Measurements from ENCODE around the gene KCMF1. TPM values are rescaled to one million over a fixed set of nuclear protein-coding genes. Genes with fewer than 3 reads are reported as not detected.

Gene KCMF1
- polyA plus RNA-seq, 2 of the 4 experiments (the other 2 are of a cell fraction): 77.8 to 221 TPM

DNA sequence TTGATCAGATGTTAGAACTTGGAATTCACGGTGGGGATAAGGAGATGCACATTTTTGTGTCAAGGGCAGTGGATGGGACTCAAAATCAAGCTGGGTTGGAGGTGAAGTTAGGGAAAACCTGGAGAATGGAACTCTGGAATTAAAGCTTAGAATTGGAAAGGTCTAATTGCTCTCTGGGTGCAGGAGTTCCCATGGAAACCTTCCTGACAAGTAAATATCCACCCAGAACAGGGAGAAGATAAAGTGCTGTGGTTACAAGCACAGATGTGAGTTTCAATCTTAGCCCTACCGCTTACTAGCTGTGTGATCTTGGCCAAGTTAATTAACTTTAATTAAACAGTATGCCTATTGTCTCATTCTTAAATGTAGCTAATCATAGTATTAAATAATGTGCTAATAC, 90.9 kb downstream of the KCMF1 start:
- Histone ChIP-seq H3K9me3 (no peaks in the 10 kb centered on the region), H3K4me2 (no peak overlapping the region), H3K27ac (no peak overlapping the region), H3K4me3 (no peak overlapping the region), H3K4me1 (no peaks in the 10 kb centered on the region)
- CTCF ChIA-PET: interaction anchor here (0.7 to 18.0 kb wide), 11 partner anchors 8 to 239 kb away, joined by 3 to 376 read pairs (median 5); partner anchors contain the start of gene TCF7L1
- FAIRE-seq (no peak), ATAC-seq (no peak), DNase-seq (ENCODE audit: low read depth in 1 of 2, low spot score in 1 of 2) (no peak)
- TF ChIP-seq NPAS2 (CRISPR knock-in tag; IDR thresholded peaks at IDR 0.05; ENCODE audit: borderline replicate concordance): no peak
- TF ChIP-seq MAZ (IDR thresholded peaks at IDR 0.05; ENCODE audit: borderline replicate concordance, low read depth, low read length): no peak
- TF ChIP-seq CBX2 (IDR thresholded peaks at IDR 0.05; ENCODE audit: borderline replicate concordance, low read depth): no peak
- 89% methylated on average over 2 of the region's 2 CpGs for WGBS (ENCODE audit: missing lambda C conversion rate)
- POLR2A ChIA-PET: no interaction called here

DNA sequence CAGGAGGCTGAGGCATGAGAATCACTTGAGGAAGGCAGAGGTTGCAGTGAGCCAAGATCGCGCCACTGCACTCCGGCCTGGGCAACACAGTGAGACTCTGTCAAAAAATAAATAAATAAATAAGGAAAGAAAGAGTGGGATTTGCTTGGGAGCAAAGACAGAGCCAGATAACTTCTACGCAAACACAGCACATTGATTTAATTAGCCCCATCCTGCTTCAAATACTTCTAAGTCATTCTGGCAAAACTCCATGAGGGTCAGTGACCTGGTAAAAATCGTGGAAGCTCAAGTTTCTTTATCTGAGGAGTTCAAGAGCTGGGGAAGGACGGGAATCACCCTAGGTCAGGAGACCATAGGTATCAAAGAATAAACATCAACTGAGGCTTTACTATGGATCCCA, 91.6 kb downstream of the KCMF1 start:
- DNase-seq (ENCODE audit: low read depth in 1 of 2, low spot score in 1 of 2) (no peak), ATAC-seq (no peak), FAIRE-seq (no peak)
- H3K4me3 ChIP-seq: no peak overlapping the region
- H3K27ac ChIP-seq: no peak overlapping the region
- POLR2A ChIA-PET: no interaction called here
- TF ChIP-seq, protein P1, sequence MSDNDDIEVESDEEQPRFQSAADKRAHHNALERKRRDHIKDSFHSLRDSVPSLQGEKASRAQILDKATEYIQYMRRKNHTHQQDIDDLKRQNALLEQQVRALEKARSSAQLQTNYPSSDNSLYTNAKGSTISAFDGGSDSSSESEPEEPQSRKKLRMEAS (IDR thresholded peaks at IDR 0.05): no peak
- TF ChIP-seq NR3C1 (IDR thresholded peaks at IDR 0.05): no peak
- TF ChIP-seq, protein P2, sequence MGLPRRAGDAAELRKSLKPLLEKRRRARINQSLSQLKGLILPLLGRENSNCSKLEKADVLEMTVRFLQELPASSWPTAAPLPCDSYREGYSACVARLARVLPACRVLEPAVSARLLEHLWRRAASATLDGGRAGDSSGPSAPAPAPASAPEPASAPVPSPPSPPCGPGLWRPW (IDR thresholded peaks at IDR 0.05): no peak
- TF ChIP-seq, protein P3, sequence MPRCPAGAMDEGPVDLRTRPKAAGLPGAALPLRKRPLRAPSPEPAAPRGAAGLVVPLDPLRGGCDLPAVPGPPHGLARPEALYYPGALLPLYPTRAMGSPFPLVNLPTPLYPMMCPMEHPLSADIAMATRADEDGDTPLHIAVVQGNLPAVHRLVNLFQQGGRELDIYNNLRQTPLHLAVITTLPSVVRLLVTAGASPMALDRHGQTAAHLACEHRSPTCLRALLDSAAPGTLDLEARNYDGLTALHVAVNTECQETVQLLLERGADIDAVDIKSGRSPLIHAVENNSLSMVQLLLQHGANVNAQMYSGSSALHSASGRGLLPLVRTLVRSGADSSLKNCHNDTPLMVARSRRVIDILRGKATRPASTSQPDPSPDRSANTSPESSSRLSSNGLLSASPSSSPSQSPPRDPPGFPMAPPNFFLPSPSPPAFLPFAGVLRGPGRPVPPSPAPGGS (IDR thresholded peaks at IDR 0.05): no peak
- no peak for TF ChIP-seq MAZ (IDR thresholded peaks at IDR 0.05; ENCODE audit: borderline replicate concordance, low read depth, low read length)
- TF ChIP-seq EHF (CRISPR knock-in tag; IDR thresholded peaks at IDR 0.05): no peak
- no peak for TF ChIP-seq JUN (IDR thresholded peaks at IDR 0.05)
- no peak for TF ChIP-seq HOXB13 (CRISPR knock-in tag; IDR thresholded peaks at IDR 0.05; ENCODE audit: low read depth)
- TF ChIP-seq, protein P4, sequence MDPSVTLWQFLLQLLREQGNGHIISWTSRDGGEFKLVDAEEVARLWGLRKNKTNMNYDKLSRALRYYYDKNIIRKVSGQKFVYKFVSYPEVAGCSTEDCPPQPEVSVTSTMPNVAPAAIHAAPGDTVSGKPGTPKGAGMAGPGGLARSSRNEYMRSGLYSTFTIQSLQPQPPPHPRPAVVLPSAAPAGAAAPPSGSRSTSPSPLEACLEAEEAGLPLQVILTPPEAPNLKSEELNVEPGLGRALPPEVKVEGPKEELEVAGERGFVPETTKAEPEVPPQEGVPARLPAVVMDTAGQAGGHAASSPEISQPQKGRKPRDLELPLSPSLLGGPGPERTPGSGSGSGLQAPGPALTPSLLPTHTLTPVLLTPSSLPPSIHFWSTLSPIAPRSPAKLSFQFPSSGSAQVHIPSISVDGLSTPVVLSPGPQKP (IDR thresholded peaks at IDR 0.05; ENCODE audit: low read depth, low read length): no peak
- TF ChIP-seq NFE2L2 (conservative IDR thresholded peaks at IDR 0.05; ENCODE audit: low read length): no peak
- no peak for TF ChIP-seq BHLHE40 (IDR thresholded peaks at IDR 0.05; ENCODE audit: low read depth, low read length)
- no peak for TF ChIP-seq HOXA7 (CRISPR knock-in tag; IDR thresholded peaks at IDR 0.05)
- no peak for TF ChIP-seq HOXB5 (CRISPR knock-in tag; IDR thresholded peaks at IDR 0.05)
- no peak for TF ChIP-seq FOXS1 (CRISPR knock-in tag; IDR thresholded peaks at IDR 0.05)
- no peak for TF ChIP-seq SMC3 (IDR thresholded peaks at IDR 0.05)
- no peak for TF ChIP-seq POLR2A (IDR thresholded peaks at IDR 0.05; ENCODE audit: low read length)
- H3K4me1 ChIP-seq: no peaks in the 10 kb centered on the region
- H3K4me2 ChIP-seq: no peak overlapping the region
- H3K9me3 ChIP-seq: no peaks in the 10 kb centered on the region
- 76% methylated on average over 6 of the region's 6 CpGs for WGBS (ENCODE audit: missing lambda C conversion rate)
- CTCF ChIA-PET: interaction anchor here (0.7 to 18.0 kb wide), 10 partner anchors 9 to 238 kb away, joined by 3 to 376 read pairs (median 6); partner anchors contain the start of gene TCF7L1

DNA sequence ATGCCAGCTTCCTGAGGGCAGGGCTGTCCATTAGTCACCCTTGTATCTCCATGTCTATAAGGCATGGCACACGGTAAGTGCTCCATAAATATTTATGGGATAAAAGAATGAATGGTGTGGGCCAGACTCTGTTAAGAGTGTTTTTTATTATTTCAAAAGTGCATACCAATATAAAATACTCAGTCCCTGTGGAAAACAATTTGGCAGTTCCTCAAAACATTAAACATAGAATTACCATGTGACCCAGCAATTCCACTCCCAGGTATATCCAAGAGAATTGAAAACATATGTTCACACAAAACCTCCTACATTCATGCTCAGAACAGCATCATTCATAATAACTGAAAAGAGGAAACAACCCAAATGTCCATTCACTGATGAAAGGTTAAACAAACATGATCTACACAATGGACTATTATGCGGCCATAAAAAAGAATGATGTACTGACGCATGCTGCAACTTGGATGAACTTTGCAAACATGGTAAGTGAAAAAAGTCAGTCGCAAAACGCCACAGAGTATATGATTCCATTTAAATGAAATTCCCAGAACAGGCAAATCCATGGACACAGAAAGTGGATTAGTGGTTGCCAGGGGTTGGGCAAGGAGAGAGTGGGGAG, 93.1 kb downstream of the KCMF1 start:
- no peak for FAIRE-seq
- H3K9me3 ChIP-seq: no peaks in the 10 kb centered on the region
- TF ChIP-seq CEBPB (IDR thresholded peaks at IDR 0.05): no peak
- TF ChIP-seq, protein P5, sequence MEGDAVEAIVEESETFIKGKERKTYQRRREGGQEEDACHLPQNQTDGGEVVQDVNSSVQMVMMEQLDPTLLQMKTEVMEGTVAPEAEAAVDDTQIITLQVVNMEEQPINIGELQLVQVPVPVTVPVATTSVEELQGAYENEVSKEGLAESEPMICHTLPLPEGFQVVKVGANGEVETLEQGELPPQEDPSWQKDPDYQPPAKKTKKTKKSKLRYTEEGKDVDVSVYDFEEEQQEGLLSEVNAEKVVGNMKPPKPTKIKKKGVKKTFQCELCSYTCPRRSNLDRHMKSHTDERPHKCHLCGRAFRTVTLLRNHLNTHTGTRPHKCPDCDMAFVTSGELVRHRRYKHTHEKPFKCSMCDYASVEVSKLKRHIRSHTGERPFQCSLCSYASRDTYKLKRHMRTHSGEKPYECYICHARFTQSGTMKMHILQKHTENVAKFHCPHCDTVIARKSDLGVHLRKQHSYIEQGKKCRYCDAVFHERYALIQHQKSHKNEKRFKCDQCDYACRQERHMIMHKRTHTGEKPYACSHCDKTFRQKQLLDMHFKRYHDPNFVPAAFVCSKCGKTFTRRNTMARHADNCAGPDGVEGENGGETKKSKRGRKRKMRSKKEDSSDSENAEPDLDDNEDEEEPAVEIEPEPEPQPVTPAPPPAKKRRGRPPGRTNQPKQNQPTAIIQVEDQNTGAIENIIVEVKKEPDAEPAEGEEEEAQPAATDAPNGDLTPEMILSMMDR (IDR thresholded peaks at IDR 0.05): no peak
- TF ChIP-seq FOXS1 (CRISPR knock-in tag; IDR thresholded peaks at IDR 0.05): no peak
- TF ChIP-seq, protein P1 (IDR thresholded peaks at IDR 0.05): no peak
- TF ChIP-seq MAFK (IDR thresholded peaks at IDR 0.05; ENCODE audit: partially characterized antibody): no peak
- TF ChIP-seq ZFP36 (IDR thresholded peaks at IDR 0.05; ENCODE audit: borderline replicate concordance, partially characterized antibody): no peak
- no peak for TF ChIP-seq CHD4 (IDR thresholded peaks at IDR 0.05; ENCODE audit: borderline replicate concordance)
- no peak for TF ChIP-seq SREBF2 (IDR thresholded peaks at IDR 0.05)
- TF ChIP-seq GATA3 (IDR thresholded peaks at IDR 0.05; ENCODE audit: borderline replicate concordance): no peak
- TF ChIP-seq NR3C1 (IDR thresholded peaks at IDR 0.05): no peak
- TF ChIP-seq CBX8 (IDR thresholded peaks at IDR 0.05): no peak
- TF ChIP-seq, protein P2 (IDR thresholded peaks at IDR 0.05): no peak
- no peaks in the 10 kb centered on the region for H3K4me1 ChIP-seq
- ChIA-PET POLR2A (no interaction called here), CTCF (interaction anchor here (0.6 to 18.0 kb wide), 5 partner anchors 11 to 237 kb away, joined by 3 to 376 read pairs (median 90); no protein-coding TSS in a partner anchor)
- no peak for DNase-seq (ENCODE audit: low read depth in 1 of 2, low spot score in 1 of 2)
- ATAC-seq: no peak
- no peak overlapping the region for H3K27ac ChIP-seq
- WGBS (ENCODE audit: missing lambda C conversion rate): 85% methylated on average over 5 of the region's 5 CpGs
- no peak overlapping the region for H3K4me3 ChIP-seq
- no peak overlapping the region for H3K4me2 ChIP-seq
